Adipose tissue (tissue), 3 donors: ENCODE results near the gene APOC4. TPM values are rescaled to one million over a fixed set of nuclear protein-coding genes. Genes with fewer than 3 reads are reported as not detected.

ENCODE experiments used
- H3K27ac ChIP-seq: one replicate; pipeline ENCODE4 v1.5.1; 2013; ENCODE audit warnings: low read depth, low read length
- WGBS, 3 donors: extraction: QIAGEN DNeasy Blood & Tissue Kit; methylation state at CpG; one replicate each; pipeline ENCODE4 v1.1.7; 2013; 5-methylcytosine and 5-hydroxymethylcytosine counted together
- polyA plus RNA-seq, 3 donors: library from polyadenylated mRNA; stranded (reverse); fragments of 200-250 nt; gene quantifications; one replicate each; pipeline ENCODE4 v1.2.3, GENCODE V29; 2013
- donor health status: healthy with polysubstance abuse.
- donor health status: Bipolar disorder and iron deficiency.
- donor health status: healthy.

The APOC4 gene
- polyA plus RNA-seq, 3 donors, result not detected

DNA sequence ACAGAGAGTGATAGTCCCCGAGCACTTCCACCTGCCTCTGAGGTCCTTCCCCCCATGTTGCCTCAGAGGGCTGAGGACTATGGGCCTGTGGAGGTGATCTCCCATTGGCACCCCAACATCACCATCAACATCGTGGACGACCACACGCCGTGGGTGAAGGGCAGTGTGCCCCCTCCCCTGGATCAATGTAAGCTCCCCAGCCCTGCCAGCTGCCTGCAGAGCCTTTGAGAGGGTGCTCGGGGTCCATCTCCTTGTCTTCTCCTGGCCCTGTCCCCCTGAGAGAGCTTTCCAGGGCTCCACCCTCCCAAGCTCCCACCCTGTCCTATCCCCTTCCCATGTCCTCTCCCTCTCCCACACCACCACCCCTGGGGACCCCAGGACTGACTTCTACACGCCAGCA, 44.4 kb downstream of the APOC4 start:
- no peak overlapping the region for H3K27ac ChIP-seq
- 82 to 90% (median 89%) methylated on average over 6 to 7 of the region's 7 CpGs for WGBS, 3 donors

DNA sequence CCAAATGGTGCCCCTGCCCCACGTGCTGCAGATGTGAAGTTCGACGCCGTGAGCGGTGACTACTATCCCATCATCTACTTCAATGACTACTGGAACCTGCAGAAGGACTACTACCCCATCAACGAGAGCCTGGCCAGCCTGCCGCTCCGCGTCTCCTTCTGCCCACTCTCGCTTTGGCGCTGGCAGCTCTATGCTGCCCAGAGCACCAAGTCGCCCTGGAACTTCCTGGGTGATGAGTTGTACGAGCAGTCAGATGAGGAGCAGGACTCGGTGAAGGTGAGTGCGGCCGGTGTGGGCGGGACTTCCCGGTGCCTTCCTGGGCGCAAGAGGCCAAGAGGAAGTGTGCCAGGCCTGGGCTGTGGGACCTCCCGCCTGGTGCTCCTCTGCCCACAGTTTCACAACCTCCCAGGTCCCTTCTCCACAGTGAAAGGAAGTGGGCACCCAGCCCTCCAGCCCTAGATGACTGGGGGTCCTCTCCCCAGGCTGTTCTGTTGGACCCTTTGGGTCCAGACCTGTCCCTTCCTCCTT, 45.2 kb downstream of the APOC4 start:
- 75 to 90% (median 77%) methylated on average over 20 of the region's 20 CpGs for WGBS, 3 donors

DNA sequence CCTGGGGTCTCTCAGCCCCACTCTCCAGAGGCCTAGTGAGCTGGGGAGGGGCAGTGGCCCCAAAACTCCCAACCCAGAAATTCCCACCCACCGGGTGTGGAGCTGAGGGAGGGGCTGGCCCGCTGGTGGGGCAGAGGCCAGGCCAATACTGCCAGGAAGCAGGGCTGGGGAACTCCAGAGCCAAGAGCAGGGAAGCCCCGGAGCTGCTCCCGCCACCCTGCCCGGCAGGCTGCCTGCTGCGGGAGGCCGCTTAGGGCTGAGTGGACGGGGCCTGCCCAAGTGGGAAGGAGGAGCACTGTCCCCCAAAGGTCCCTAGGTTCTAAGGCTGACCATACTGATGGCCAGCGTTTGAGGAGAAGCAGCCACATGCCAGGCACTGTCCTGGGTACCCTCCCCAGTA, 46.2 kb downstream of the APOC4 start:
- 68 to 87% (median 83%) methylated on average over 9 of the region's 9 CpGs for WGBS, 3 donors
- no peak overlapping the region for H3K27ac ChIP-seq

More for the DNA sequence above, 45.2 kb downstream of the APOC4 start:
- no peak overlapping the region for H3K27ac ChIP-seq

DNA sequence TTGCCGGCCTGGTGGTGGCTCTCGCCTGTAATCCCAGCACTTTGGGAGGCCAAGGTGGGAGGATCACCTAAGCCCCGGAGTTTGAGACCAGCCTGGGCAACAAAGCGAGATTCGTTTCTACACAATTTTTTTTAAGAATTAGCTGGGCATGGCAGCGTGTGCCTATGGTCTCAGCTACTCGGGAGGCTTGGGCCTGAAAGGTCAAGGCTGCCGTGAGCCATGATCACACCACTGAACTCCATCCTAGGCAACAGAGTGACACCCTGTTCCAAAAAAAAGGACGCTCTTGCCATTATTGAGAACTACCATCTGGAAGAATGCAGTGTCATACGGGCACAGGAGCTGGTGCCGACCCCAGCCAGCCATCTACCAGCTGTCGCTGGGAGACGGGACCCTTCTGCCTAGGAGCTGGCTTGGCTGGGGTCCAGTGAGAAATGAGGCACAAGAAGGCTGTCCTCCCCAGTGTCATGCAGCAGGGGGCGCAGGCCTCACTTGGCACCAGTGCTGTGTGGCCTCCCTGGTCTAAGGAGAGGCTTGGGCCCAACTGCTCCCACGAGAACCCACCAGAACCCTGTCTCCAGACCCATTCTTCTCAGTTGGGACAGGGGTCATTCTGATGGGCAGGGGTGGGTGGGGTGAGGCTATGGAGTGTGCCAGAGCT, 47.0 kb downstream of the APOC4 start:
- WGBS, 3 donors, result 77 to 84% (median 80%) methylated on average over 15 of the region's 15 CpGs
- no peak overlapping the region for H3K27ac ChIP-seq

DNA sequence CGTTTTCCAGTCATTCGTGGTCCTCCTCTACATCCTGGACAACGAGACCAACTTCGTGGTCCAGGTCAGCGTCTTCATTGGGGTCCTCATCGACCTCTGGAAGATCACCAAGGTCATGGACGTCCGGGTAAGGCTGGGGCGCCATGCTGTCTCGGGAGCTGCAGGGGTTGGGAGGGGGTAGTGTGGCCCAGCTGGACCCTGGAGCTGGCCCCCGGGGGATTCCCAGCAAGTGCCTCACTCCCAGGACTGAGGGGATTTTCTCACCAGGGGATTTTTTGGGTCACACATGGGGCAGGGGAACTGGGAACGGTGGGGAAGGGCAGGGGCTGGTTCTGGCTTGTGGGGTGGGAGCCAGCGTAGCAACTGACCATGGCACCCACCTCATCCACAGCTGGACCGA, 48.4 kb downstream of the APOC4 start:
- H3K27ac ChIP-seq, result no peak overlapping the region
- WGBS, 3 donors, result 87 to 91% (median 89%) methylated on average over 14 of the region's 14 CpGs

DNA sequence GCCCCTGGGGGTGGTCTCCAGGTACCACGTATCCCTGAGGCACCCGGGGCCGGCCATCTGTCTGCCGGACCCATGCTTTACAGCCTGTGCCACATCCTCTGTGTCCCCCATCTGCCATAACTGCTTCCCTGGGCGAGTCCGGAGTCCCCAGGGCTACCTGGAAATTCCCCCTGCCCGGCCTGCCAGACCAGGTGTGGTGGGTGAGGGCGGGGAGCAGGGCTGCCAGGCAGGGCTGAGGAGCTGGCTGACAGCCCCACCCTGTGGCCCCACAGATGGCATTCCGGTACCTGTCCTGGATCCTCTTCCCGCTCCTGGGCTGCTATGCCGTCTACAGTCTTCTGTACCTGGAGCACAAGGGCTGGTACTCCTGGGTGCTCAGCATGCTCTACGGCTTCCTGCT, 48.9 kb downstream of the APOC4 start:
- no peak overlapping the region for H3K27ac ChIP-seq
- WGBS, 3 donors, result 93 to 97% (median 95%) methylated on average over 12 of the region's 12 CpGs

DNA sequence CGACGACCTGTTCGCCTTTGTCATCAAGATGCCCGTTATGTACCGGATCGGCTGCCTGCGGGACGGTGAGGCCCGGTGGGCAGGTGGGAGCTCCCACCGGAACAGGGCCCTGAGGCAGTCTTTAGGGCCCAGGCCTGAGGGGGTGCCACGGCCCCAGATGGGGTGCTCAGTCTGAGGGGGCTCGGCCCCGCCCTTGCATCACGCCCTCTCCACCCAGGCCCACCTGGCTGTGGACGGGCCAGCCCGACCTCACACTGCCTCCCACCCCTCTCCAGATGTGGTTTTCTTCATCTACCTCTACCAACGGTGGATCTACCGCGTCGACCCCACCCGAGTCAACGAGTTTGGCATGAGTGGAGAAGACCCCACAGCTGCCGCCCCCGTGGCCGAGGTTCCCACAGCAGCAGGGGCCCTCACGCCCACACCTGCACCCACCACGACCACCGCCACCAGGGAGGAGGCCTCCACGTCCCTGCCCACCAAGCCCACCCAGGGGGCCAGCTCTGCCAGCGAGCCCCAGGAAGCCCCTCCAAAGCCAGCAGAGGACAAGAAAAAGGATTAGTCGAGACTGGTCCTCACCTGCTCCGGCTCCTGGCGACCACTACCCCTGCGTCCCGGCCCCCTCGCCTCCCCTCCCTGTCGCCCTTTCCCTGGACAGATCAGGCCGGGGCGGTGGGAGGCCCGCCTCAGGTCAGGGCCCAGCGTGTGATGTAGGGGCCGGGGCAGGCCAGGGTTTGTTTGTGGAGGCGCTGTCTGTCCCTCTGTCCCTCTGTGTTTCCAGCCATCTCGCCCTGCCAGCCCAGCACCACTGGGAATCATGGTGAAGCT, 50.5 kb downstream of the APOC4 start:
- 90 to 92% (median 91%) methylated on average over 39 to 44 of the region's 44 CpGs for WGBS, 3 donors
- no peak overlapping the region for H3K27ac ChIP-seq

DNA sequence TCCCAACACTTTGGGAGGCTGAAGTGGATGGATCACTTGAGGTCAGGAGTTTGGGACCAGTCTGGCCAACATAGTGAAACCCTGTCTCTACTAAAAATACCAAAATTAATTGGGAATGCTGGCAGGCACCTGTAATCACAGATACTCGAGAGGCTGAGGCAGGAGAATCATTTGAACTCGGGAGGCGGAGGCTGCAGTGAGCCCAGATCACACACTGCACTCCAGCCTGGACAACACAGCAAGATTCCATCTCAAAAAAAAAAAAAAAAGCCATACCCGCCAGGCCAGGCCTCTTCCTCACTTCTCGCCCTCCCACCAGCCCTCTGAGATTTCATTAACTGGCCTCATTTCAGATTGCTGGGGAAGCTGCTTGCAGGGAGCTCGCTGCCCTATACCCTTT, 51.5 kb downstream of the APOC4 start:
- no peak overlapping the region for H3K27ac ChIP-seq
- 86 to 88% (median 87%) methylated on average over 6 of the region's 6 CpGs for WGBS, 3 donors

DNA sequence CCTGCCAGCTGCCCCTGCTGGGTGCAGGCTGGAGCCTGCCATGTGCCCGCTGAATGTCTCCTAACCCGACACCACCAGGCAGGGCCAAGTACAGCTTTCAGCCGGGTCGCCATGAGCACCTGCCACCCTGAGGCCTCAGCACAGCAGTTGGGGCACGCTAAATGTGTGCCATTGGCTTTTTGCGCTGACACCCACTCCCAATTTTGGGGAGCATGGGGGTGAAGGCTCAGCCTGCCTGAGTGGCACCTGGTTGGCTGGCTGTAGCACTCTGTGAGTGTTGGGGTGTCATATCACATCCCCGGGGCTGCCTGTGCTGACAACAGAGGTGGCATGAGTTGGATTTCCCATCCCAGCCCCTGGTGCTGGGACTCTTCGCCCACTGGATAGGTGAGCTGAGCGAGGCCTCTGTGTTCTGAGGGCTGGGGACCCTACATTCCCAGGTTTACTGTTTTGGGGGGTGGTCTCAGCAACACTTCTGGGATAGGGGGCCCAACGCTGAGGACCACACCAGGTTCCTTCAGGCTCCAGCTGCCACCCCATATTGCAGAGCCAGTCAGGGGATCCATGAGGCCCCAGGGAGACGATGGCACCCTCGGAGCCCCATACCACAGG, 52.0 kb downstream of the APOC4 start:
- 88 to 92% (median 89%) methylated on average over 12 of the region's 12 CpGs for WGBS, 3 donors
- H3K27ac ChIP-seq, result no peak overlapping the region

Other genes starting within 250 kb of the APOC4 start
- gene CEACAM16, start 243.1 kb upstream of the APOC4 start, polyA plus RNA-seq, result under 1 TPM in 1 of 3 donors, not detected in 2; 0.07 TPM
- 100 to 1,000 TPM in 1 of 3 donors, 10 to 100 TPM in 2; 33.4 to 150 (median 97.6) TPM for gene BCL3, start 193.5 kb upstream of the APOC4 start, polyA plus RNA-seq
- 10 to 100 TPM in 1 of 3 donors, 1 to 10 TPM in 1, under 1 TPM in 1; 0.45 to 11.1 (median 2.0) TPM for gene CBLC, start 164.3 kb upstream of the APOC4 start, polyA plus RNA-seq
- 10 to 100 TPM; 23.8 to 66.5 (median 62.1) TPM for gene BCAM, start 133.1 kb upstream of the APOC4 start, polyA plus RNA-seq
- 10 to 100 TPM; 23.8 to 83.0 (median 58.7) TPM for gene NECTIN2, start 95.9 kb upstream of the APOC4 start, polyA plus RNA-seq
- gene TOMM40, start 51.0 kb upstream of the APOC4 start, polyA plus RNA-seq, result 10 to 100 TPM; 25.6 to 60.5 (median 26.4) TPM
- 1,000 to 10,000 TPM in 1 of 3 donors, 100 to 1,000 TPM in 2; 118 to 1,060 (median 448) TPM for gene APOE, start 36.4 kb upstream of the APOC4 start, polyA plus RNA-seq
- gene APOC1, start 27.6 kb upstream of the APOC4 start, polyA plus RNA-seq, result 10 to 100 TPM; 33.9 to 42.9 (median 40.3) TPM
- under 1 TPM in 2 of 3 donors, not detected in 1; 0.18 to 0.36 TPM for gene APOC2, start 3.8 kb downstream of the APOC4 start, polyA plus RNA-seq
- 100 to 1,000 TPM in 1 of 3 donors, 10 to 100 TPM in 2; 55.8 to 151 (median 75.7) TPM for gene CLPTM1, start 13.1 kb downstream of the APOC4 start, polyA plus RNA-seq
- gene RELB, start 59.2 kb downstream of the APOC4 start, polyA plus RNA-seq, result 10 to 100 TPM; 11.0 to 64.9 (median 12.7) TPM
- gene CLASRP, start 96.8 kb downstream of the APOC4 start, polyA plus RNA-seq, result 10 to 100 TPM; 40.2 to 73.4 (median 57.3) TPM
- under 1 TPM; 0.22 to 0.48 (median 0.45) TPM for gene ZNF296, start 134.2 kb downstream of the APOC4 start, polyA plus RNA-seq
- gene GEMIN7, start 137.0 kb downstream of the APOC4 start, polyA plus RNA-seq, result 10 to 100 TPM; 12.4 to 29.6 (median 19.3) TPM
- gene PPP1R37, start 150.9 kb downstream of the APOC4 start, polyA plus RNA-seq, result 10 to 100 TPM; 15.4 to 17.5 (median 16.9) TPM
- gene NKPD1, start 218.7 kb downstream of the APOC4 start, polyA plus RNA-seq, result under 1 TPM; 0.04 to 0.11 (median 0.05) TPM
- gene TRAPPC6A, start 236.0 kb downstream of the APOC4 start, polyA plus RNA-seq, result 10 to 100 TPM; 25.0 to 43.9 (median 31.7) TPM
- 1 to 10 TPM; 3.5 to 4.0 (median 3.9) TPM for gene BLOC1S3, start 236.5 kb downstream of the APOC4 start, polyA plus RNA-seq